Choroid plexus epithelial cell (primary cell): ENCODE results near the gene MAP3K20.

Experiments used
- DNase-seq: peaks from one replicate; pipeline ENCODE4 v3.0.0-alpha.2; 2010; ENCODE audit warnings: low read depth
- H3K4me3 ChIP-seq: 2 replicates; pipeline ENCODE4 v1.5.1; 2011; ENCODE audit warnings: low read depth, mild to moderate bottlenecking, control low read depth, low read length, moderate library complexity
- TF ChIP-seq, protein P1 (sequence below): conservative IDR thresholded peaks from 2 replicates; pipeline ENCODE4 v1.5.1; 2011; ENCODE audit warnings: low read depth, mild to moderate bottlenecking, control low read depth, inconsistent platforms, low read length, moderate library complexity

MAP3K20 gene

DNA sequence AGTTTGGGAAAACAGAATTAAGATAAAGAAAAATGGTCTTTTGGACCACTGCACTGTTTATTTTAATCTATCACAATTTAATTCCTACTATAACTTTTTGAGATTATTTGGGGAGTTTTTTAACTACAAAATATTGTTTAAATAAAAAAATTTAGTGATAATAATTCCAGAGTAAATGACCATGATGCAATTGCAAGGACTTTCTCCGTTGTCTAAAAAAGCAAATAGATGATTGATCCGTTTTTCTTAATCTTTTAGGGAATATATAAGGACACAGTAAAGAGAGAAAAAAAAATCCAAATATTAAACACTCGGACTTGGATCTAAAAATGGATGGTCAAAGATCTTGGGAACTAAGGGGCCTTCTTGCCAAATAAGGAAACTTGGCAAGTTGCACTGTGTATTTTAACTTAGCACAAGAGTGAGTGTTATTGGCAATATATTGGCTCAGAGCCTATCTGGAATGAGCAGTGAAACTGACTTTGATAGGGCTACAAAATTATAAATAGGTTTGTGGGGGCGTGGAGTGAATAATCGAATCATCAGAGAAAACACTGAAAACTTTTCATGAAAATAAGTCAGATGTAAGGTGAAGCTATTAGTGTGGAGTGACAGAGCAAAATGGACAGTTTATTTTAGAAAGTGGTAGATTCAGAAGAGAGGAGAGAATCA, 2.0 kb downstream of the MAP3K20 start:
- peak overlapping the region; percentile 76 for H3K4me3 ChIP-seq
- DNase-seq, result peak; percentile 68
- TF ChIP-seq, protein P1, sequence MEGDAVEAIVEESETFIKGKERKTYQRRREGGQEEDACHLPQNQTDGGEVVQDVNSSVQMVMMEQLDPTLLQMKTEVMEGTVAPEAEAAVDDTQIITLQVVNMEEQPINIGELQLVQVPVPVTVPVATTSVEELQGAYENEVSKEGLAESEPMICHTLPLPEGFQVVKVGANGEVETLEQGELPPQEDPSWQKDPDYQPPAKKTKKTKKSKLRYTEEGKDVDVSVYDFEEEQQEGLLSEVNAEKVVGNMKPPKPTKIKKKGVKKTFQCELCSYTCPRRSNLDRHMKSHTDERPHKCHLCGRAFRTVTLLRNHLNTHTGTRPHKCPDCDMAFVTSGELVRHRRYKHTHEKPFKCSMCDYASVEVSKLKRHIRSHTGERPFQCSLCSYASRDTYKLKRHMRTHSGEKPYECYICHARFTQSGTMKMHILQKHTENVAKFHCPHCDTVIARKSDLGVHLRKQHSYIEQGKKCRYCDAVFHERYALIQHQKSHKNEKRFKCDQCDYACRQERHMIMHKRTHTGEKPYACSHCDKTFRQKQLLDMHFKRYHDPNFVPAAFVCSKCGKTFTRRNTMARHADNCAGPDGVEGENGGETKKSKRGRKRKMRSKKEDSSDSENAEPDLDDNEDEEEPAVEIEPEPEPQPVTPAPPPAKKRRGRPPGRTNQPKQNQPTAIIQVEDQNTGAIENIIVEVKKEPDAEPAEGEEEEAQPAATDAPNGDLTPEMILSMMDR, result no peak

DNA sequence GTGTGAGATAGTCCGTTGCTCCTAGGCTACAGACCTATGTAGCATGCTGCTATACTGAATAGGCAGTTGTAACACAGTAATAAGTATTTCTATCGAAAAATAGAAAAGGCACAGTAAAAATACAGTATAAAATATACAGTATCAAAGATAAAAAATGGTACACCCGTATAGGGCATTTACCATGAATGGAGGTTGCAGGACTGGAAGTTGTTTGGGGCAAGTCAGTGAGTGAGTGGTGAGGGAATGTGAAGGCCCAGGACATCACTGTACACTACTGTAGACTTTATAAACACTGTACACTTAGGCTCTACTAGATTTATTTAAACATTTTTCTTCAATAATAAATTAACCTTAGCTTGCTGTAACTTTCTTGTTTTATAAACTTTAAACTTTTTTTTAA, 3.5 kb downstream of the MAP3K20 start:
- no peak overlapping the region for H3K4me3 ChIP-seq
- no peak for DNase-seq
- TF ChIP-seq, protein P1, result no peak

DNA sequence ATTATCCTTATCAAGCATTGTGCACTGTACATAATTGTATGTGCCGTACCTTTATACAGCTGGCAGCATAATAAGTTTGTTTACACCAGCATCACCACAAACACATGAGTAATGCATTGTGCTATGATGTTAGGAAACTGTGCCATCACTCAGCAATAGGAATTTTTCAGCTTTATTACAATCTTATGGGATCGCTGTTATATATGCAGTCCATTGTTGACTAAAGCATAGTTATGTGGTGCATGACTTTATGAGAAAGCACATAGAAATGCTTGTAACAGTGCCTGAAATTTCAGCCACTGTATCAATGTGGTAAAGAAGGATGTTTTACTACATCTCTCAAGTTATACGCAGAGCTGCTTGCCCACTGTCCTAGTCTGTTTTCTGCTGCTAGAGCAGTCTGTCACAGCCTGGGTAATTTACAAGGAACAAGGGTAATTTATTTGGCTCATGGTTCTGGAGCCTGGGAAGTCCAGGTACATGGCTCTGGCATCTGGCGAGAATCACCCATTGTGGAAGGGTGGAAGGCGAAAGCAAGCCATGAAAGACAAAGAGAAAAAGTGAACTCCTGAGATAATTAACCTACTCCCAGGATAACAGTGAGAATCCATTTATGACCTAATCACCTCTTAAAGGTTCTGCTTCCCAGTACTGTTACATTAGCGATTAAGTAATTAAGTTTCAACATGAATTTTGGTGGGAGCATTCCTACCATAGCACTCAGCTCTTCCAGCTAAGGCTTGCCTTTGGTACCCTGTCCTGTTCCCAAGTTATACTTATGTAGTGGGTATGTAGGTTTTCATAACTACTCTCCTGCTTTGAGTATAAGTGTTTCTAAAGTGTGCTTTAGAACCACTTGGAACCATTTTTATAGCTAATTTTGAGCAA, 4.6 kb downstream of the MAP3K20 start:
- peak; percentile 94 for DNase-seq
- TF ChIP-seq, protein P1, result no peak

DNA sequence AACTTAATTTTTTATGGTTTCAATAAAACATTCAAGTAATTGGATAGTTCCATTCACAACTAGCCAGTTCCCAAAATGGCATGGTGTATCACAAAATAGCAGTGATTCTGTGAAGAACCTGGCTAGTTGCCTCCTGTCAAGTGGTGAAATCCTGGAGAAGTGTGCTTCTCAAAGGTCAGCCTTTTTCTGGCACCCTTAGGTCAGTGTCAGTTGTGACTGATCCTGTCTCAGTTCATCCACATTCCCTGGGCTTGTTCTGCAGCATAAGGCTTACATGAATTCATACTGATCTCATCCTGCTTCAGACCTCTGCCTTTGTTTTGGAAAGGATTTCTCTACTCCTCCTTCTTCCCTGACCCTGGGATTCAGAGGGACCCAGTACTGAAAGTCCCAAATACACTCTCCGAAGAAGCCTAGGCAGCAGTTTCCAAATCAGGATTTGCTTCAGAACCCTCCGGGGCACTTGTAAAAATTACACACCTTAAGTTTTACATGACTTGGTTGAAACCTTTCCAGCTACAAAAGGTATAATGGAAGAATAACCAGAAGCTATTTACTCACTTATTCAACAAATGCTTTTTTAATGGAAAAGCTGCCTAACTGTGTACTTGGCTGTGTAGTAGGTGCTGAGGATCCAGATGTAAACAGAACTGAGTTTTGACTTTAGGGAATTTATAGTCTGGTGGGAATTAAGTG, 11.0 kb downstream of the MAP3K20 start:
- no peak overlapping the region for H3K4me3 ChIP-seq
- peak; percentile 32 for DNase-seq
- TF ChIP-seq, protein P1, result no peak

More for the DNA sequence above, 4.6 kb downstream of the MAP3K20 start:
- no peak overlapping the region for H3K4me3 ChIP-seq

DNA sequence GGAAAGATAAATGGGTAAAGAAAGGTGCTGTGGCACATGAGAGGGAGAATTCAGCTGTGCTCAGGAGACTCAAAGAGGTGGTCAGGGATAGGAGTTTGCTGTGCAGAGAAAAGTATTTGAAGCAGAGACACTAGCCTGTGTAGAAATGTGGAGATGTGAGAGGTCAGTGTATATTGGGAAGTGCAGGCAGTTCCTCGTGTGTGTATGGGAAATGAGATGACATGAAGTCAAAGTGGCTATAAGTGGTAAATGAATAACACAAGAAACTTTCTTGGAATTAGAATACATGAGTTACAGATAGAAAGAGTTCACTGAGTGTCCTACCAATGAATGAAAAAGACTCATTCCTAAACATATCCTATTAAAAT, 11.6 kb downstream of the MAP3K20 start:
- peak; percentile 46 for DNase-seq
- TF ChIP-seq, protein P1, result no peak
- no peak overlapping the region for H3K4me3 ChIP-seq

DNA sequence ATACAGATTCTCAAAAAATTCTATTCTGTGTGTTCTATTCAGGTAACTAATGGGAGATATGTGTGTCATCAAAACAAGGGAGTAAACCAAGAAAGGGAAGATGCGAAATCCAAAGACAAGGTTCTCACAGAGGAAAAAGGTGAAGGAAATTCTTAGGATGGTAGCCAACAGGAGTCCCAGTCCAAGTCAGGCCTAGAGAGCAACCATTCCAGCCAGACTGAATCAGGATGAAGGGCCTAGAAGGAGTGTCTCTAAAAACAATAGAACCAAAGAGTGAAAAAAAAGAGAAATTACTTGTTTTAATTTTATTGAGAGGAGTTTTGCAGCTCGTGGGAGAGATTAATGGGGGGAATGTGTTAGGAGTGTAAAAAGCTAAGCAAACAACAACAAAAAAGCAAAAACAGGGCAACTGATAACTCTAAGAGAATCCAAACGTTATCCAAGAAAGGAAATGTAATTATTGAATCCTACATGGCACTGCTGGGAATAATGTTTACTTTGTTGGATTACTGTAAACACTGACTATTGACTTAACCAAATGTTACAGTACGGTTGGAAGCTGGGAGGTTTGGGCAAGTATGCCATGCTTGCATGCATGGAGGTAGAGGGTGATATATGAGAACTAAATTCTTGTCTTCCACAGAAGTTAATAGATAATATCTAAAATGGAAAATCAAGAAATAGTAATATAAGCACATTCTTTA, 12.3 kb downstream of the MAP3K20 start:
- DNase-seq, result no peak
- TF ChIP-seq, protein P1, result no peak
- H3K4me3 ChIP-seq, result no peak overlapping the region
